GM04503 (cell line): ENCODE data around the gene RASA3.
"Not testable (repeated sequence)": the region's sequence is repeated elsewhere in the genome, so short reads cannot be mapped to it uniquely, and the experiment has no call there.

Source experiments
- DNase-seq: peaks from one replicate; pipeline ENCODE4 v3.0.0-alpha.2; 2012; ENCODE audit warnings: low read depth

Gene RASA3

DNA sequence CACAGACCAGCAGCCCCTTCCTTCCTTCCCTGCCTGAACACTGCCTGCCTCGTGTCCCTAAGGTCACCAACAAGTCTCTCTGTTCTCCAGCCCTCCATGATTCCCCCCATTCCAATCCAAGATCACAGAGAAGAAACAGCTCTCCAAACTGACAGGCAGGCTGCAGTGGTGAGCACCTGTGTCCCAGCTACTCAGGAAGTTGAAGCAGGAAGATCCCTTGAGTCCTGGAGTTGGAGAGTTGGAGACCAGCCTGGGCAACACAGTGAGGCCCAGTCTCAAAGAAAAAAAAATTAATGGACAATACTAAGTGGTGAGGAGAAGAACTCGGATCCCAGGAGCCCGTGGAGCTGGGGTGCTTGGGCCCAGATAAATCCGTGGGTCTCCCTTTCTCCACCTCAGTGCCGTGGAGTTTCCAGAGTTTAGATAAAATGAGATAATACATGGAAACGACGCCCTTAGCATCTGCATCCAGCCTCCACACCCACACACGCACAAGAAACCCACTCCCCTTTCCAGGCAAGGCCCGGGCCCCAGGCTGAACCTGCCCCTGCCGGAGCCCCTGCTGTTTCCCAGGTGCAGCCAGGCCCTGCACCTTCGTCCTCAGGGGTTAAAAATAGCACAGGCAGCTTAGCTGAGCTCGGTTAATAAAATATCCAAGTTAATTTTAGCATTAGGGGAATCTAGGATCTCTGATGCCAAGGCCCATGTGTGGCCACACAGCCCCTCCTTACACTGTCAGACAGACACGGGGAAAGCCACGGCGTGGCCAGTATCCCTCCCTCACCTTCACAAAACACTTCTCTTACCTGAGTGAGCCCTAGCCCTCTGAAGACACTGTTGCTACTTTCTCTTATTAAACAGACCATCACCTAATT is 4.7 kb downstream of the RASA3 start:
- no peak for DNase-seq

DNA sequence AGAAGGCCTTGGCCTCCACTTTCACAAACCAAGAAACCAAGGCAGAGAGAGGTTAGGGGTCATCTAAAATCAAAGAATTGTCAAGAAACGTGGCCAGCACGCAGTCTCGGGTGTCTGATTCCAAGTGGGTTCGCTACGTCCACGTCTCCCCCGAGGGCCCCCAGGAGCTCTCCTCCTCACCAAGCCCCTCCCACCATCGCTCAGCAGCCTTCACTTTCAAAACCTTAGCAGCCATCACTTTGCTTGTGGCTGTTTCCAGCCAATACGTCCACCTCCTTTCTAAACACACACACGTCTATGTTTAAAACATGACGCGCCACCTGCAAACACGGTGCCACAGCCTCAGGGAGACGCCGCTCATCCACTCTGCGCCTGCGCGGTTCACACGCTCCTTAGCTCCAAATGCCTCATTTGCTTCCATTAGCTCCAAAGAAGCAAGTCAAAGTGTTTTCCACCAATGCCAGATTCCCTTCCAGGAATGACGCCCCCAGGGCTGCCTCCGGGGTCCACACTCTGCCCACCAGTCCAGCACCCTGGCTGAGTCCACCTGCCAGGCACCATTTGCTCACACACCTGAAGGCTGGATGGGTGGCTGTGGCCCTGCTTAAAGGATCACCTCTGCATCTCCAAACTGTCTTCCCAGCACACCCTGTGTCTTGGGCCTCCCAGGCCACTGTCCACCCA is 5.5 kb downstream of the RASA3 start:
- DNase-seq, result no peak

DNA sequence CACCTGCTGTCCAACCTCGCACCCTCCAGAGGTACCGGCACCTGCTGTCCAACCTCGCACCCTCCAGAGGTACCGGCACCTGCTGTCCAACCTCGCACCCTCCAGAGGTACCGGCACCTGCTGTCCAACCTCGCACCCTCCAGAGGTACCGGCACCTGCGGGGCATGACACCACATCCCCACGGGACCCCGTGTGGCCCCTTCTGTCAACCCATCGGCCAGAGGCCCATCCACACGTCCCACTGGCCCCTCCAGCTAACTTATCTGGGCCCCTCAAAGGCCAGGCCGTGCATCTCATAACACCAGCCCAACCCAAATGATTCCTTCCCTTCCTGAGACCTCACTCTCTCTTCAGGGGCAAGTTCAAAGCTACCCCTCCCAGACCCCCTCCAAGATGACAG is 6.3 kb downstream of the RASA3 start:
- not testable (repeated sequence) for DNase-seq

DNA sequence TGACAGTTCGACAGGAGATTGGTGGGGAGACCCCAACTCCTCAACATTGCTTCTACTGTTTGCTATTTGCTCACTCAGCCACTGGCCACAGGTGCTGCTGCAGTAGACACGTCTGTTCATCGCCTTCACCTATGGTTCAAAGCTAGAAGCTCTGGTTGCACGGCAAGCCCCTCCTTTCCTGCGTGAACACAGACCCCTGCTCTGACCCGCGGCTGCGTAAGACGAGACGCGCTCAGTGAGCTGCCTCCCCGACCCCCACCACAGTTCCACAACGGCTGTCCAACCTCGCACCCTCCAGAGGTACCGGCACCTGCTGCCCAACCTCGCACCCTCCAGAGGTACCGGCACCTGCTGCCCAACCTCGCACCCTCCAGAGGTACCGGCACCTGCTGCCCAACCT is 6.8 kb downstream of the RASA3 start:
- no peak for DNase-seq

DNA sequence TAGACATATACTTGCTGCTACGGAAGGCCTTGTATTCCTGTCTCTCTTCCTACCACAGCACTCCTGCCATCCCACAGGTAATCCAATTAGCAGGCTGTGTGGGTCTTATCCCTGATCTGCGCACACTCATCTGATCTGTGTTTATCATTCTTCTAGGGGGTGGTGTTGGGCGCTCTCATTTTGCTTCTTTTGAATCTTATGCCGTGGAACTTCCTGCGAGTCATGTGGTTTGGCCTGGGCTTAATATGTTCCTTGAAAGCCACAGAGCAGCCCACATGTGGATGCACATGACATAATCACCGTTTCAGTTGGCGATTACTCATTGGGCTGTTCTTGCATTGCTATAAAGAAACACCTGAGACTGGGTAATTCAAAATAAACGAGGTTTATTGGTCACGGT is 7.5 kb downstream of the RASA3 start:
- no peak for DNase-seq

DNA sequence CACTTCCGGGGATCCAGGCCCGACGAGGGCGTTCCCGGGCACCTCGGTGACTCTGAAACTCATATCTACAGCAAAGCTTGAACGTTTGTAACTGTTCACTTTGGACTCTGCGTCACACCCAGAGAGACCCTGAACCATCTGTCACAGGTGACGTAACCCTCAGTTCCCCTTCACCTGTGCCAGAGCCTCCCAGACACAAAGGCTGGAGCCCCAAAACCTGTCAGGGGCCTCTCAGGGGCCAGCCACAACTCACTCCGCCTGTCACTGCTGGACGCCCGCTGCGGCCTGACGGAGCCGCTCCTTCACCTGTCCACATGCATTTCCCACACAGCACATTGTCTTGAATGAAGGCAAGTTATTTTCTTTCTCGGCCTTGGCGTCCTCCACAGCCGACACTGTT is 8.0 kb downstream of the RASA3 start:
- no peak for DNase-seq

DNA sequence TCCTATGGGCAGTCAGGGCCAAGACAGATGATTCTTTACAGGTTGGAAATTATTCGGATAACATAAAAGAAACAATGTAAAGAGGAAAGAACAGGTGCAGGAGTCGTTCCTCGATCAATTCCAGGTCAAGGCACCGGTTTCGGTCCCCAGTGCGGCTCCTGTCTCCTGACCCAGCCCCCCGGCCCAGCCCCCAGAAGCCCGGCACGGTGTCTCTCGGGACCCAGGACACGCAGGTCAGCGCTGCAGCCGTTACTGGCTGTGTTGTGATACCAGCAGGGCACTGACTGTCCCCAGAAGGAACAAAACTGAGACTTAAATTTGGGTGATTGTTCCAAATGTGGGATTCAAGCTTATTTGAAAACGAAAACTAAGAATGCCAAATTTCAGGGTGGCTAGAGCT is 8.5 kb downstream of the RASA3 start:
- DNase-seq, result no peak

DNA sequence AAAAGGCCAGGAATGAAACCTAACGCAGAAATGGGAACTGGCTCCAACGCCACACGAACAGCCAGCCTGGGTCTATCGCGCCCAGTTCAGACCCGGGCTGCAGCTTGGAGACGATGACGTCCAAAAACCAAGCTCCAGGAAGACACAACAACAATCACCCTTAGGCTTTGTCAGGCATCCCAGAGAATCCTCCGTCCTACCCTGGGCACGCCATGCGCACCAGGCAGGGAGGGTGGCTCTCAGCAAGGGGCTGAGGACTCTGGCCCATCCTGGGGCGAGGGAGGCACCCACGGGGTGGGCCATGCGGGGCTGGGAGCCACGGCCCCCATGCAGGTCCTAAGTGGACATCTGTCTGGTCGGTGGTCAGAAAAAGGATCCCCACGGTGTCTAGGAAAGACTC is 9.0 kb downstream of the RASA3 start:
- DNase-seq, result no peak

DNA sequence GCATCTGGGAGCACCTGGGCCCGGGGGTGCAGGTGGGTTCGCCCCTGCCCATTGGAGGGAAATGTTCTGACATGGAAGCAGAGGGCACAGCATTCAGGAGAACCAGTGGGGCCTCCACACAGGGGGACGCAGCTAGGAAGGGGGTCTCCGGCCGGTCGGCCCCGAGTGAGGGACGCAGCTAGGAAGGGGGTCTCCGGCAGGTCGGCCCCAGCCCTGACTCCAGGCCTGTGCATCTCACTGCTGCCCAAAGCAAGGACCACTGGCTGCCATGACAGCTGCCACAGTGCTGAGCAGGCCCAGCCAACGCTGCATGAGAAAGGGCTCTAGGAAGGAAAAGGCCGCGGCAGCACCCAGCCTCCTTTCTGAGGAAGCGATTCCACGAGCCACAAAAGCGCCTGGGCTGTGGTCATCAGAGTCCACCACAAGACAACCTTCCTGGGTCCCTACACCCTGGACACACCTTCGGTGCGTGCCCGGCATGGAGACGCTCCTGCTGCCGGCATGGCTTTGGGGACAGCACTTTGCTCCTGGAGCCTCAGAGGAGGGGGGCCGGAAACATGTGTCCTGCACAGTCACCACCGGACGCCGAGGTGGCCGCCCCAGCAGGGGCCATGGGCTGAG is 9.7 kb downstream of the RASA3 start:
- DNase-seq, result no peak

DNA sequence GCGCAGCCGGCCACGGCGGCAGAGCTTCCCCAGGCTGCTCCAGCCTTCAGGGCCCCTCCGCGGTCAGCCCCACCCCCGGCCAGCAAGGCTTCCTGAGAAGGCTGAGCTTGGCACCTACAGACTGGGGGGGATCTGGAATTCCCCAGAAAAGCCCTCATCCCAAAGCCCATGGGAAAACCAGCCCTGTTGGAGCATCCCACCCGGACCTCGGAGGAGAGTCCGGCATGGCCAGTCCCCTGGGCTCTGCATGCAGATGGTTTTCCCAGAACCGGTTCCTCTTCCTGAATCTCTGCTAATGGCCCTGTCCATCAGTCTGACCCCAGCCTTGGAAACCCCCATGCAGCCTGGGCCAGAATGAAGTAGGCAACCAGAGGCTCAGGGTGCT is 10.3 kb downstream of the RASA3 start:
- no peak for DNase-seq

DNA sequence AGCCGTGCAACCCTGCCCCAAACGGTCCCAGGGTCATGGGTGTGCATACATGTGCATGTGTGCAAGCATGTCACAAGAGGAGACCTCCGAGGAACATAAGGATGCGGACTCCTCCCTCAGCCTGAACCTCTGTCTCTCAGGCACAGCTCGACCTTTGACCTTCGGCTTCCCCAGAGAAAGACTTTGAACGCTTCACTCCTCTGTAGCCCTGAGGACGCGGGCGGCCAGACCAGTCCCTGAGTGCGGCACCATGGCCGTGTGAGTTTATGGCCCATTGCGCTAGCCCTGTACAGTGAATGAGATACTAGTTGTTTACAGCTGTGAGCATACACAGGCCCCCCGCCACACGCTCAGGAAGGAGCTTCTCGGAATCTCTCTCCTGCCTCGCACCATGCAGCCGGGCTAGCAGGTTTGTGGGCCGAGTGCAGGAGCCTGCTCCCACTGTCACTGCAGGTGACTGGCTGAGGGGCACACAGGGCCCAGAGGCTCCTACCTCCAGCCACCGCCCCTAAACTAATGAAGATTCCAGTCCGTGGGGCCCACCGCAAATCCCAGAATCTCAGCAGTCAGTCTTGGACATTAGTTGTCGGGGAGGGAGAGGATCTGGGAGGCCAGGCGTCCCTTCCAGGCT is 10.8 kb downstream of the RASA3 start:
- no peak for DNase-seq

DNA sequence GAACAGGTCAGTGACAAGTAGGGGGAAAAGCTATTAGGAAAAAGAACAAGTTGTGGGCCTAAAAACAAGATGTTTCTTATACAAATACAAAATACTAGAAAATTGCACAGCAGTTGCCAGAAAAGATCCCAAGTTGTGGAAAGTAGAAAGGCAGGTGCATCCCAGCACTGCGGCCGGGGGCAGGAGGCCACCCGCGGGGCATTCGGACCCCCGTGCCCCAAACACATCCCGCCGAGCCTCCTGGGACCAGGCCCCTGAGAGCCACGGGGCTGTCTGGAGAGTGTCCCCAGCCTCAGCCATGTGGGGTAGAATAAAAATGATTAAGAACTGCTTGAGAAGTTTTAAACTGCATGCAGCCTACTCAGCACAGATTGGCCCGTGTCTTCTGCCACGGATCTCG is 11.4 kb downstream of the RASA3 start:
- no peak for DNase-seq

DNA sequence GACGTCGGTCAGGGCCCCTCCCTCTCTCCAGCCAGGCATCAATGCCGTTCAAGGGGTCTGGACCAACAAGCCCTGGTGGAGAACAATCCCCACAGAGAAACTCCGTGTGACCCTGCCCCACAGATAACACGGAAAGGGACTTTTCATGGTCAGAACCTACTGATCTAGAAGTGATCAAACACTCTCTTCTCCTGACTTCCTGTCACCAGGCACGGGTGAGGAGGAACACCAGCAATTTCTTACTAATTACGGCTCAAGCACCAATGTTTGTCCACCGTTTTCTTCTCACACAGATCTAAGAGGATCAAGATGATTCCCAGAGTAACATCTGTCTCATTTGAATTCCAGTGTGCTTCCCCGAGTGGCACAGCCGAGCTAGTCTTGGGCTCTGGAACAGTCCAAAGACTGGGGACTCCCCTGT is 11.8 kb downstream of the RASA3 start:
- no peak for DNase-seq

DNA sequence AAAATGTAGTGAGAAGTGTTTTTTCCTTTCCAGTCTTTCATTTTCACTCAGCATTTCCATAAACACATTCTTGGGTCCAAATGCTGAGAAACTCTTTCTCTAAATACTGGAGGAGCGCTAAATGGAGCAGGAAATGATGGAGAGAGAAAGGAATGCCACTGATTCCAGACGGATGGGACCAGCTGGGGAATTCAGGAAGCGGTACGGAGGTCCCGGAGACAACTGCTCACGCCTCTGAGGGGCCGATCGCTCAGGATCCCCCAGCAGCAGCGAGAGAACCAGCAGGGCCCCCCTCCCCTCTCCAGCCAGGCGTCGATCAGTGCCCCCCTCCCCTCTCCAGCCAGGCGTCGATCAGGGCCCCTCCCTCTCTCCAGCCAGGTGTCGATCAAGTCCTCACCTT is 13.2 kb downstream of the RASA3 start:
- DNase-seq, result peak; percentile 79

DNA sequence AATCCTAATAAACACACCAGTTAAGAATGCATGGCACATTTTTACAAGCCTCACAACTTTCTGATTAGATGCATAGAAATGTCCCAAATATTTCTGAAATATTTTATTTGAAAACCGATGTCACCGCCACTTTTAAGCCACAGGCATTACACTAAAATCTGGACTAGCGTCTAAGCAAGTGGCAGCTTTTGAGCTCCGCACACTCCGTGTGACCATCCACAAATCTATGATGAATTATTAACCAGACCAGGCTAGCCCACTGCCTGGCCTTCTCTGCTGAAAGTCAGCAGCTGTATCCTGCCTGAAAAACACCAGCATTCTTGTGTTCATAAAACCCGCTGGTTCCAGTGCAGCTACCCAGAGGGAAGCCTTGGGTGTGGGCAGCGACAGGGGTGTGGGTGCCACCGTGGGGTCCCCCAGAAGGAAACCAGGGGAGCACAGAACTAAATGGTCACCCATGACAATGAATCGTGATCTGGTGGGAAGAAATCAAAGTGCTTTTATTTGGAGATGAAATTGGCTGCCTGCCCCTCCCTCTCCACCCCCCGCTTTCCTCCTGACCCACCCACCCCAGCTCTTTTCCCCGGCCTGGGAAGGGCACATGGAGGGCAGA is 13.8 kb downstream of the RASA3 start:
- no peak for DNase-seq

DNA sequence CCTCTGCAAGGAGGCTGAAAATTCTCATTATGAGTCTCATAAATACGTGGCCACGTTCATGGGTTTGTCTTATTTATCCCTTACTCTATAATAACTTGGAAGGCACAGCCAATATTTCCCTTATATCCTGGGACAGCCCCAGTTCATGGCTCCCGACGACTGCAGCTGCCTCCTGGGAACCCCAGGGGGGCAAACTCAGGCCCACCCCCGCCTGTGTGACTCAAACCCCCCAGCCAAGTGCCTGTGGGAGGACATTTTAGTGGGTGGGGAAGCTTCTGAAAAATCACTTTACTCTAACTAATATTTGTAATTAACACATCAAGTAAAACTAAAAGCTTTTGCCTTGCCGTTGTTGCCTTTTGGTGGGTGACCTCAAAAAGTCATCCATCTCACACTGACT is 14.3 kb downstream of the RASA3 start:
- DNase-seq, result no peak

DNA sequence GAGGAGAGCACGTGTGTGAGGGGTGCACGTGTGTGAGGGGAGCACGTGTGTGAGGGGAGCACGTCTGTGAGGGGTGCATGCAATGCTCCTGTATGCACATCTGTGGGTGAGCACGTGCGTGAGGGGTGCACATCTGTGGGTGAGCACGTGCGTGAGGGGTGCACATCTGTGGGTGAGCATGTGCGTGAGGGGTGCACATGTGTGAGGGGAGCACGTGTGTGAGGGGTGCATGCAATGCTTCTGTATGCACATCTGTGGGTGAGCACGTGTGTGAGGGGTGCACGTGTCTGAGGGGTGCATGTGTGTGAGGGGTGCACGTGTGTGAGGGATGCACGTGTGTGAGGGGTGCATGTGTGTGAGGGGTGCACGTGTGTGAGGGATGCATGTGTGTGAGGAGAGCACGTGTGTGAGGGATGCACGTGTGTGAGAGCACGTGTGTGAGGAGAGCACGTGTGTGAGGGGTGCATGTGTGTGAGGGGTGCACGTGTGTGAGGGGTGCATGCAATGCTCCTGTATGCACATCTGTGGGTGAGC is 15.0 kb downstream of the RASA3 start:
- DNase-seq, result not testable (repeated sequence)

DNA sequence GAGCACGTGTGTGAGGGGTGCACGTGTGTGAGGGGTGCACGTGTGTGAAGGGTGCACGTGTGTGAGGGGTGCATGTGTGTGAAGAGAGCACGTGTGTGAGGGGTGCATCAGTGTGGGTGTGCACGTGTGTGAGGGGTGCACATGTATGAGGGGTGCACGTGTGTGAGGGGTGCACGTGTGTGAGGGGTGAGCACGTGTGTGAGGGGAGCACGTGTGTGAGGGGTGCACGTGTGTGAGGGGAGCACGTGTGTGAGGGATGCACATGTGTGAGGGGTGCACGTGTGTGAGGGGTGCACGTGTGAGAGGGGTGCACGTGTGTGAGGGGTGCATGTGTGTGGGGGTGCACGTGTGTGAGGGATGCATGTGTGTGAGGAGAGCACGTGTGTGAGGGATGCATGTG is 15.7 kb downstream of the RASA3 start:
- no peak for DNase-seq

DNA sequence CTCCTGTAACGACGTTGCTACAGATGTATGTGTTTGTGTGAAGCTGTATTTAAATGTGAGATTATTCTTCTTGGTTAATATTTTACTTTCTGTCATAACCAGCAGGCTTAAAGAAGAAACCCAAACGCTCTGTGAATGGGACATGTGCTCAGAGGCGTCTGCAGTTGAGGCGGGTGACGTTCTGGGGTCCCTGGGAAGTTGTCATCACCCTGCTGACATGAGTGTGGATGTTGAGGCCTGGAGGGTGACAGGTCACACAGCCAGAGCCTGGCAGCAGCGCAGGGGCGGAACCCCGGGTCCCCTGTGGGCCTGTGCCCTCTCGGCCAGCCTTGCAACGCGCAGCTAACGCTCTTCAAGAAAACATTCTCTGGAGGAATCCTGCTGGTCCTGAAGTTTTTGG is 16.6 kb downstream of the RASA3 start:
- DNase-seq, result no peak

DNA sequence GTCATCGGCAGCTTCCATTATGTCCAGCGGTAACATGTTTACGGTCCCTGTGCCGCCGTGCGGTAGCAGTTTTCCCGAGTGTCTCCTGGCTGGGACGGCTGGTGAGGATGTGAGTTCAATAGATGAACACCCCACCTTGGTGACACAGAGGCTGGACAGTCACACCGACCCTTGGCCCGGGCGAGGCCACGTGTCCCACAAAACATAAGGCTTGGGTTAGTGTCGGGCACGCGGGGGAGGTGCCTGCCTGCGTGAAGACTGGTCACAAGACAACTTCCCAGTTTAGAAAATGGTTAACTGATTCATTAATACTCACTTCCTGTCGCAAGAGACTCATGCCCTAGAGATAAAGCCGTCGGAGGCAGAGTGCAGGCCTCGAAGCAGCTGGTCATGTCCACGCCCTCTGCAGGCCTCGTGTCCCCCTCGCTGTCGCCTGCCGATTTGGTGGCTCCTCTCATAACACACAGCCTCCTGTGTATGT is 17.2 kb downstream of the RASA3 start:
- peak; percentile 70 for DNase-seq

DNA sequence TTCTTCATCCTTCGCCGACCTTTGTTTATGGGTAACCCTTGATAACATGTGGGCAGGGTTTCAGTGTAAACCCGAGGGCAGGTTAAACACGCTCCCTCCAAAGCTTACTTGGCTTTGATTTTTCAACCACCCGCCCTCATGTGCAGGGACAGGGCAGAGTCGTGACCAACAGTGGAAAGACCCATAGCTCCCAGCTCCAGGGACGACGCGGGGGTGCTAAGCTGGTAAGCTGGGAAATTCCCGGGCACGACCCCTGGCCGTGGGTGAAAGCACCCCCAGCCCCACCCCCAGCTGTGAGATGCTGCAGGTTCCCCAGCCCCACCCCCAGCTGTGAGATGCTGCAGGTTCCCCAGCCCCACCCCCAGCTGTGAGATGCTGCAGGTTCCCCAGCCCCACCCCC is 17.8 kb downstream of the RASA3 start:
- not testable (repeated sequence) for DNase-seq
